ENCODE measurements around the gene PARVG. TPM values are rescaled to one million over a fixed set of nuclear protein-coding genes. Genes with fewer than 3 reads are reported as not detected.

Gene PARVG
- total and polyA plus RNA-seq, 2 of the 8 experiments (the other 6 are each of a cell fraction or from before 2014, with no cell fraction given), result 0.37 to 1.5 TPM

DNA sequence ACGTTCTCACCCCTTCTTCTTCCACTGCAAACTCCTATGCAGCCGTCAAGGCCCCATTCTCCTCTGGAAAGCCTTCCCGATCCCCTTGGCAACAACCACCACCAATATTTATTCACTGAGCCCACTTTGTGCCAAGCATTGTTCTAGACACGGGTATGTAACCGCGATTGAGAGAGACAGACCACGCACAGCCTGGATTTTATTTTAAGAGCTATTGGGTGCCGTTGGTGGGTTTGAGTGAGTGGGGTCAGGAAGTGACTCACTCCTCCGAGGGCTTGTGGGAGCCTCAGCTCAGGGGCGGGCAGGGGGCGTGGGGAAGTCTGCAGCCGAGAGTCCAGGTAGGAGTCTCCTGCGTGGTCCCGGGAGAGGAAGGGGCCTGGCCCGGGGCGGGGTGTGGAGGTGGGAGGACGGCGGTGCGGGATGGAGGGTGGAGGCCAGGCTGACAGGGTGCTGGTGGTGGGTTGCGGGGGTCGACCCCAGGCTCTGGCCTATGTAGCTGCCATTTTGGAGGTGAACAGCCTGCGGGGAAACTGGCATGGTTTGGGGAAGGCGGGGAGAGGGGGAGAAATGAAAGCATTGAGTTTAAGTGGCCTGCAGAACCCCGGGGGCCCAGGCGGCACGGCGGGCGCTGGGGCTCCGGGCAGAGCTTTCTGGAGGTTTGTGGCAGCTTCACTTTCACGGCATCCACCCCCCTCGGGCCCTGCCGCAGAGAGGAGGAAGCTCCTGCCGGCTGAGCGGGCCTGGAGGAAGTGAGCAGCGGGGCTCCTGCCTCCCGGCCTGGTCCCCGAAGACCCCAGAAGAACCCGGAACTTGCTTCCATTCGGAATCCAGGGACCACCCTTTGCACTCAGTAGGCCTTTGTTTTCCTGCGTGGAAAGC is 547 bp downstream of the PARVG start (continued):
- TF ChIP-seq, protein P1, sequence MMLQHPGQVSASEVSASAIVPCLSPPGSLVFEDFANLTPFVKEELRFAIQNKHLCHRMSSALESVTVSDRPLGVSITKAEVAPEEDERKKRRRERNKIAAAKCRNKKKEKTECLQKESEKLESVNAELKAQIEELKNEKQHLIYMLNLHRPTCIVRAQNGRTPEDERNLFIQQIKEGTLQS (IDR thresholded peaks at IDR 0.05; ENCODE audit: insufficient read depth, low read depth, low read length), result no peak
- TF ChIP-seq SP1 (IDR thresholded peaks at IDR 0.05; ENCODE audit: low read depth, low read length) (no peak), SIRT6 (IDR thresholded peaks at IDR 0.05; ENCODE audit: low read length) (no peak), KDM5A (IDR thresholded peaks at IDR 0.05; ENCODE audit: low read length) (no peak)
